Fibroblast of skin of scalp (primary cell): ENCODE measurements around the gene STYXL1.
"Not testable (repeated sequence)": the region's sequence is repeated elsewhere in the genome, so short reads cannot be mapped to it uniquely, and the experiment has no call there.

Experiments used
- DNase-seq: peaks from one replicate; pipeline ENCODE4 v3.0.0-alpha.2; 2013

The STYXL1 gene

DNA sequence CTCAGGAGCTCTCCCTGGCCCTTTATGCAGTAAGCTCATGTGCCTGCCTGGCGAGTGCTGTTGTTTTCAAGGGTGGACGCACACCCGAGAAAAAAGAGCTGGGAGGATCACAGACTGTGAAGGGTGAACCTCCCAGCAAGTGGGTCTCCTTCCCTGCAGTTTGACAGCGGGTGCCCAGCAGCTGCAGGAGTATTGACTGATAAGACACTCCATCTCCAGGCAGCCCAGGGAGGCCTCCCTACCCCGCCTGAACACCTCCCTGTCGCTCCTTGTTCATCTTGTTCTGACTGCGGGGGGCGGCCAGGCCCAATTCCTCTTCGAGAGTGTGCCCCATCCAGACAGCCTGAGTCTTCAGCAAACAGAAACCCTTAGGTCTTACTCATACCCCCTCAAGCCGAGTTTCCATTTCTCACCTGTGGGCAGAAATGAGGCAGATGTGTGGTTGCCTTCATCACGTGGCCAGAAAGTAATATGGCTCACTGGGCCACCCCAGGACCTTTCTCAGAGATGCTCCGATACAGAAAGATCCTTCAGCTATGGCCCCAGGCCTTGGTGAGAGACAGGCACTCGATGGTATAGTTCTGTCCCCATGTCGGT, 17.3 kb upstream of the STYXL1 start:
- no peak for DNase-seq

GRCh38 chr7:76064208-76064970, 16.6 kb upstream of the STYXL1 start:
- no peak for DNase-seq

DNA sequence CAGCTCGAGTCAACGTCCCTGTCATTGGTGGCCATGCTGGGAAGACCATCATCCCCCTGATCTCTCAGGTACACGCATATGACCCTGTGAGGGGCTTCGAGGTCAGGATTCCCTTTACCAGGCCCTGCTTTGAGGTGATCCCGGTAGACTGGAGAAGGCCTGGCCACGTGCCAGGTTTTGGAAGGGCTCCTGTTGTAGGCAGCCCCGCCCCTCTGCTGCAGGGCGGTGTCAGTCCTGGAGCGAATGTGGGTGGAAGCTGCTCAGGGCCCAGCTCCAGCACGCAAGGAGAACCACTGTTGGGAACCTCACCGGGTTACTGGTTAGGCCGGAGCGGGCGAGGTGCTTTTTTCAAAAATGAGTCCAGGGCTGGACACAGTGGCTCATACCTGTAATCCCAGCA, 15.7 kb upstream of the STYXL1 start:
- DNase-seq: no peak

DNA sequence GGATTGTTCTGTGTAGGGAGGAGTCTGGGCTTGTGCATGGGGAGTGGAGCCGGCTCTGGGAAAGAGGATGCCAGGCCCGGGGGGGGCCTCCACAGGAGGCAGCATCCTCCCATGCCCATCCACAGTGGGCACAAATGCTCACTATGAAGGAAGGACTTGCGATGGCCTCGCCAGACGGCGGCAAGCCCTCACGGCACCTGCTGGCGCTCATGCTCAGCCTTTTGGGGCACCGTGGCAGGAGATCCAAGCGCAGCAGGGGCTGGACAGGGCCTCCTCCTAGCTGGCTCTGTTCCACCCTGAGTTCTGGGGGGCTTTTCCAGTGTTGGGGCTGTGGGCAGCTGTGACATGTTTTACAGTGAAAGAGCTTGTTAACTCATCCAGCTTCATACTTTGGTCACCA, 15.3 kb upstream of the STYXL1 start:
- no peak for DNase-seq

DNA sequence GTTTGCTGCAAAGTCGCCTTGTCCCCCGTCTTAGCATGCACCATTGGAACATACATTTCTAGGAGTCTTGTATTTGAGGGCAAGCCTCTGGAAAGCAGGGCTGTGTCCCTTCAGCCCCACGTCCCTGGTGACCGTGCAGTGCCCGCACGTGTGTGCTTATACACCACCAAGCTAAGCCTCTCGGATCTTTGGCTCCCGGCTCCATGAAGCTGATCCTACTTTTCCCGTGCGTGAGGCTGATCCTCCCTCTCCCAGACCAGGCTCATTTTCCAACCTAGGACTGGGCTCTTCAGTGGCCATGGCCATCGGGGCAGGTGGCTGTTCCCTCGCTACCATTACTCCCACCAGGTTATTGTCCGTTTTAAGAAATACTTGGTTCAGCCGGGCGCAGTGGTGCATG, 14.5 kb upstream of the STYXL1 start:
- DNase-seq: no peak

GRCh38 chr7:76060842-76061241, 13.0 kb upstream of the STYXL1 start:
- DNase-seq: no peak

DNA sequence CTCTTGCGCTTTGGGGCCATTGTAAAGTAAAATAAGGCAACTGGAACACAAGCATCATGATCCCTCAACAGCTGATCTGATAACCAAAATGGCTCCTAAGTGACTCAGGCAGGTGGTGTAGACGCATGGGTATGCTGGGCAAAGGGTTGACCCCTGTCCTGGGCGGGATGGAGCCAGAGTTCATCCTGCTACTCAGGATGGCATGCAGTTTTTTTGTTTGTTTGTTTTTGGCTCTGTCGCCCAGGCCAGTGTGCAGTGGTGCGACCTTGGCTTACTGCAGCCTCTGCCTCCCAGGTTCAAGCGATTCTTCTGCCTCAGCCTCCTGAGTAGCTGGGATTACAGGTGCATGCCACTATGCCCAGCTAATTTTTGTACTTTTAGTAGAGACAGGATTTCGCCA, 10.9 kb upstream of the STYXL1 start:
- DNase-seq: not testable (repeated sequence)

GRCh38 chr7:76057813-76058145, 10.0 kb upstream of the STYXL1 start:
- DNase-seq: no peak

GRCh38 chr7:76057103-76057812, 9.5 kb upstream of the STYXL1 start:
- DNase-seq: no peak

GRCh38 chr7:76056241-76056640, 8.4 kb upstream of the STYXL1 start:
- no peak for DNase-seq

DNA sequence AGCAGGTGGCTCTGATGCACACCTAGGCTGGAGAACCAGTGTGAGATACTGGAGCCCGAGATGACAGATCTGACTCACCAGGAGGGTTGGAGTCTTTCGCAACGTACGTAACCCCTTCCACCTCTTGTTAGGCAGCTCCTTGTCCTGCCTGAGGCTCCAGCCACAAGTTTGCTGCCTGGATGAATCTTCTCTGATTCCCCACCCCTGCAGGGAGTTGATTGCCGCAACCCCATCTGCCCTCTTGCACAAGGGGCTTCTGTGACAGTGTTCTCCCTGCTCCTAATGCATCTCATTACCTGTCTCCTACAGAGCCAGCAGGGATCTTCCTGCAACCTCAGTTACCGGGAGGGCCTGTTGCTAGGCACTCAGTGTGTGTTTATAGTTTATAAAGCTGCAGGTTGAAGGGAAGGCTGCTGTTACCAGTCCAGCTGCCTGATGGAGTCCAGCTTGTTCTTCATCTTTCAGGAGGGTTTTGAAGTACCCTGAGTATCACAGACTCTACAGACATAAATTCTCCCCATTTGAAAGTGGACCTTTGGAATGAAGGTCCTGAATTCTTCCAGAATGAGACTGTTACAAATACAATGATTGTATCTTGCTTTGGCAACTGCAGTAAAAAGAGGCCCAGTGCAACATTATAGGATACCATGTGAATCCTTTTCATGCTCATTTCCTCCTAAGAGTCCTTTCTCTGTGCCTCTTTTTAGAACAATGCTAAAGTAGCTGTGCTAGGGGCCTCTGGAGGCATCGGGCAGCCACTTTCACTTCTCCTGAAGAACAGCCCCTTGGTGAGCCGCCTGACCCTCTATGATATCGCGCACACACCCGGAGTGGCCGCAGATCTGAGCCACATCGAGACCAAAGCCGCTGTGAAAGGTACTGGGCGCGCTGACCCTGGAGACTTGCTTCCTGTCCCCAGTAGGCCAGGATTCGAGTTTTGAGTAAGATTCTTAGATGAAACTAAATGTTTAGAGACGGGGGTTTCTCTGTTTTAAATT, 6.6 kb upstream of the STYXL1 start:
- no peak for DNase-seq

DNA sequence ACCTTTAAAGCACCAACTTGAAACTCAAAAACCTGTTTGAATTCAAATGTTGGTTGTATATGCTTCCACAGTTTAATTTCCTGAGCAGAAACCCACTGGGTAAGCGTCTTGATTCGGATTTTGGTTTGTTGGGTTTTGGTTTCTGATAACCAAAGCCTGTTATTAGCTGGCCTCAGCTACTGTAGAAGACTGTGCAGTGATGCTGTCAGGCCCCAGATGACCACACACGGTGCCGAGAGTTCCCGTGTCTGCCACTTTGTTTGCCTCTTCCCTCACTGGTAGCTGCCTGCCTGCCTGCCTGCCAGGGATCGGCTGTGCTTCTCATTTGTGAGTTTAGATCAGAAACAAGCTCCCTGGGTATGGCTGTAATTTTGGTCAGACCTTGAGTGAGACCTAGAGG, 5.7 kb upstream of the STYXL1 start:
- no peak for DNase-seq

GRCh38 chr7:76052681-76053080, 4.9 kb upstream of the STYXL1 start:
- DNase-seq: not testable (repeated sequence)

DNA sequence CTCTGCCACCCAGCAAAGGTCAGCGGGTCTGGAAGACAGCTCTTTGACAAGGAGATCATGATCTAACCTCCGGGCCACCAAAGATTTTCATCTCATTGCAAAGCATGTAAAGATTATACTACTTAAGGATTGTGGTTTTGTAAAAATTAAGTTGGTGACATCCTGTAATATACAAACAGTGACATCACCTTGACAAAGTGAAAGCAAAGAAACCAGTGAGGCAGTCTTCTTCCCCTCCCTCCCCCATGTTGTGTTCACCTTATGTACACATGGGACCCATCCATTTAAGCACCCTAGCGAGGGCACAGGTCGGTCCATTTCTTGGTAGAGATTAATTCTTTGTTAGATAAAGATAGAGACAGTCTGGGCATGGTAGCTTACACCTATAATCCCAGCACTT, 4.0 kb upstream of the STYXL1 start:
- DNase-seq: no peak

GRCh38 chr7:76050545-76050944, 2.7 kb upstream of the STYXL1 start:
- no peak for DNase-seq

GRCh38 chr7:76049295-76049694, 1.5 kb upstream of the STYXL1 start:
- DNase-seq: no peak

DNA sequence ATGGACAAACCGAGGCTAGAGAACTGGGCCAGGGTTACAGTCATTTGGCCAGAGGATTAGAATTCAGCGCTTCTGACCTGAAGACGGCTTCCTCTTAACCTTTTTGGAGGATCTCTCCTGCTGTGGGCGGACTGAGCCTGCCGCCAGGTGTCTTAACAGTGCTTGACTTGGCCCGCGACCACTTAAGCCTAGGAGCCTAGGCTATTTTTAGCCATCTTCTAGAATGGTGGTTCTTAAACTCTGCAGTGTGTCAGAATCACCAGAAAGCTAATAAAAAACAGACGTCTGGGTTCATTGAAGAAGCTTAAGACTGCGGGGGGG, 828 bp upstream of the STYXL1 start:
- no peak for DNase-seq

DNA sequence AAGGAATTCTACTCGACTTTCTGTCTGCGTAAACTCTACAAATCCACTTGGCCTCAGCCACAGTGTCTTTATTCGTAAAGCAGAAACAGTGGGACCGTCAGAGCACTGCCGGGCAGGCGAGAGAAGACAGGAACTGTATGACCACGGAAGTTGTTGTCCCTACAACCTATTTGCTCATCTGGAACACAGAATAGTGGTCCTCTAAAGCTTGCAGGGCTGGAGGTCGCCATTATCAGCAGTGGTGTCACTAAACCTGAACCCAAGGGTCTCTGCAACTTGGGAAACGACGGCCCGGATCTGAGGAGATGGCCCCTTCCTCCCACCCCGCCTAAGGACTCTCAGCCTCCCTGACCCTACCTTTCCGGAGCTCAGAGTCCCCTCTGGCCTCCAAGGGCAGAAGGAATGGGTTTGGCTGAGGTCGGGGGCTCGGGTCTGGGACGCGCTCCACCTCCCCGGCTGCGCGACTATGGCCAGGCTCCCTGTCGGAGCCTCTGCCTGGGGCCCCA, 442 bp downstream of the STYXL1 start:
- no peak for DNase-seq

DNA sequence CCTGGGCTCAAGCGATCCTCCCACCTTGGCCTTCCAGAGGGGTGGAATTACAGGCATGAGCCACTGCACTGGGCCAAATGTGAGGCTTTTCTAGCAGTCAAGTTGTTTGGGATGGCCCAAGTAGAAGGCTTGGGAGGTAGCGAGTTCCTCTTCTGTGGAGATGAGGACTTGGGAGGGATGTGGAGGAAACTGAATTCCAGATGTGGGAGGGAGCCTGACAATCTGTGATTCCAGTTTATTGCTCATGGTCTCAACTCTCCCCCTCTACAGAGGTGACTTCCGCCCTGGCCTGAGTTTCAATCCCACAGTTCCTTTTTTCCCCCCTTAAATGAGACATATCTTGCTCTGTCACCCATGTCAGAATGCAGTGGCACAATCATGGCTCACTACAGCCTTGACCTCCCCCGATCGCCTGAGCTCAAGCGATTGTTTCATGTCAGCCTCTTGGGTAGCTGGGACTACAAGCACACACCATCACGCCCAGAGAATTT, 3.4 kb downstream of the STYXL1 start:
- DNase-seq: no peak

- no peak for DNase-seq
Observed at GRCh38 chr7:76040126-76040525, 7.7 kb downstream of the STYXL1 start.

GRCh38 chr7:76037310-76037709, 10.5 kb downstream of the STYXL1 start:
- DNase-seq: peak; percentile 84

DNA sequence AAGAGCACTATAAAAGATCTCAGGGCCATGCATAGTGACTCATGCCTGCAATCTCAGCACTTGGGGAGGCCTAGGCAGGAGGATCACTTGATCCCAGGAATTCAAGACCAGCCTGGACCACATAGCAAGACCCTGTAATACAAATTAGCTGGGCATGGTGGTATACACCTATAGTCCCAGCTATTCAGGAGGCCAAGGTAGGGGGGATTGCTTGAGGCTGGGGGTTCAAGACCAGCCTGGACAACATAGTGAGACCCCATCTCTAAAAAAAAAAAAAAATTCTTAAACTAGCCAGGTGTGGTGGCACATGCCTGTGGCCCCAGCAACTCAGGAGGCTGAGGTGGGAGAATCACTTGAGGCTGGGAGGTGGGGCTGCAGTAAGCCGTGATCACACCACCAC, 15.8 kb downstream of the STYXL1 start:
- no peak for DNase-seq

GRCh38 chr7:76029682-76030081, 18.1 kb downstream of the STYXL1 start:
- not testable (repeated sequence) for DNase-seq
